CD4-positive, alpha-beta T cell treated with Interleukin-4 for 1 hour (primary cell): Measurements from ENCODE around the gene HIGD1C.
"Not testable (repeated sequence)": the region's sequence is repeated elsewhere in the genome, so short reads cannot be mapped to it uniquely, and the experiment has no call there.

Experiments used
- DNase-seq, 2 donors: peaks; one replicate each; pipeline ENCODE4 v3.0.0-alpha.2; 2020 to 2022

The HIGD1C gene

DNA sequence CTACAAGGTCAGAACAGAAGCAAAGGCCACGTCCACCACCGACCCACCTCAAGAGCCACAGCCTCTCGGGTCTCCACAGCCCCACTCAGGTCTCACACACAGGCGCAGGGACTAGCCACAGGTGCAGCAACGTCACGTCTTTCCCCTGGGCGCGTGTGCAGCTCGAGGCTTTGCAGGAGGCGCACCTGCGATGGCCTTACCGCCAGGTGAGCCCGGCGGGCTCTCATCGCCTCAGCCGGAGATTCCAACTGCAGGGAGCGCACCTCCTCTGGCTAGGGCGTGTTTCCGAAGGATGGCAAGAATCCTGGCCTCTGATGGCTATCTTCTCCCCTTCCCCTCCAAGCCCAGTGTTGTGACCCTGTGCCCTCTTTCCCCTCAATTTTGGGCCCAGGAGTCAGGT is at the start of gene HIGD1C:
HIGD1C (plus strand) TSS at position 35 of the 400 bp plus-strand sequence. CDS start 1,455 bp downstream, outside the sequence.
- DNase-seq: no peak

- not testable (repeated sequence) for DNase-seq
These were observed 43.9 kb upstream of the HIGD1C start for GRCh38 chr12:50908479-50908878.

DNA sequence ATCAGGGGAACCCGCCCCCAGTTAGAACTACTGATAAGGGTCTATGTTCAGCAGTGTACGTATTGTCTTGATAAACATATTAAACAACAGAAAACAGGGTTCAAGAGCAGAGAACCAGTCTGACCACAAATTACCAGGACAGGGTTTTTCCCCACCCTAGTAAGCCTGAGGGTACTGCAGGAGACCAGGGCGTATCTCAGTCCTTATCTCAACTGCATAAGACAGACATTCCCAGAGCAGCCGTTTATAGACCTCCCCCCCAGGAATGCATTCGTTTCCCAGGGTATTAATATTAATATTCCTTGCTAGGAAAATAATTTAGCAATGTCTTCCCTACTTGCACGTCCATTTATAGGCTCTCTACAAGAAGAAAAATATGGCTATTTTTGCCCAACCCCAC is 40.0 kb upstream of the HIGD1C start:
- DNase-seq: not testable (repeated sequence)

GRCh38 chr12:50913224-50913623 is 39.1 kb upstream of the HIGD1C start:
- DNase-seq: no peak

GRCh38 chr12:50914872-50915484 is 37.4 kb upstream of the HIGD1C start:
- no peak for DNase-seq

DNA sequence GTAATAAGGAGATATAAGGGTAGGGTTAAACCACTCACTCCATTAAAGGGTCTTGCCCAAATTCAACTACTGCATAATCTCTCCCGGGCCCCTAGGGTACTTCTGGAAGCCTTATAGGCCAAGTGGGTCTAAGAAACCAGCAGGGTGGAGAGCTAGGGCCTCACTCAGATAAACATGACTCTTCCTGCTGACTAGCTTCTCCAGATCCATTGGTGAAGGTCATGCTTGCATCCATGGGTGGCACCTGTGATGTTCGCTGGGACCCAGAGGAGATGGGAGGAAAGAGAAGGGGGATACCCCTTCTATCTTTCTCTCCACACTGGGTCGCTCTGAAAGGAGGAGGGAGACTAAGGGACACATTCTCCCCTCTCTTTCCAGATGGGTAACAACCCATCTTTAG is 36.1 kb upstream of the HIGD1C start:
- no peak for DNase-seq

- no peak for DNase-seq
These were observed 33.6 kb upstream of the HIGD1C start for GRCh38 chr12:50918584-50919316.

- no peak for DNase-seq
These were observed 29.5 kb upstream of the HIGD1C start for GRCh38 chr12:50922820-50923219.

GRCh38 chr12:50923361-50924130 is 28.8 kb upstream of the HIGD1C start:
- DNase-seq: no peak

DNA sequence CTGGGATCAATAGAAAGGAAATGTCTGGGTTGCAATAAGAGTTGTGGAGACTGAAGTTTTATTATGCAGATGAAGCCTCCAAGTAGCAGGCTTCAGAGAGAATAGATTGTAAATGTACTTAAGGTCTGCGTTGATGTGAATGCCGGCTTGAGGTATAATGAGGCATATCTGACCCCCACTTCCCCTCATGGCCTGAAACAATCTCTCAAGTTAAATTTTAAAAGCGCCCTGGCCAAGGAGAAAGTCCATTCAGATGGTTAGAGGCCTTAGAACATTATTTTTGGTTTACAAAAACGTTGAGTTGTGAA is 28.3 kb upstream of the HIGD1C start:
- DNase-seq: no peak

DNA sequence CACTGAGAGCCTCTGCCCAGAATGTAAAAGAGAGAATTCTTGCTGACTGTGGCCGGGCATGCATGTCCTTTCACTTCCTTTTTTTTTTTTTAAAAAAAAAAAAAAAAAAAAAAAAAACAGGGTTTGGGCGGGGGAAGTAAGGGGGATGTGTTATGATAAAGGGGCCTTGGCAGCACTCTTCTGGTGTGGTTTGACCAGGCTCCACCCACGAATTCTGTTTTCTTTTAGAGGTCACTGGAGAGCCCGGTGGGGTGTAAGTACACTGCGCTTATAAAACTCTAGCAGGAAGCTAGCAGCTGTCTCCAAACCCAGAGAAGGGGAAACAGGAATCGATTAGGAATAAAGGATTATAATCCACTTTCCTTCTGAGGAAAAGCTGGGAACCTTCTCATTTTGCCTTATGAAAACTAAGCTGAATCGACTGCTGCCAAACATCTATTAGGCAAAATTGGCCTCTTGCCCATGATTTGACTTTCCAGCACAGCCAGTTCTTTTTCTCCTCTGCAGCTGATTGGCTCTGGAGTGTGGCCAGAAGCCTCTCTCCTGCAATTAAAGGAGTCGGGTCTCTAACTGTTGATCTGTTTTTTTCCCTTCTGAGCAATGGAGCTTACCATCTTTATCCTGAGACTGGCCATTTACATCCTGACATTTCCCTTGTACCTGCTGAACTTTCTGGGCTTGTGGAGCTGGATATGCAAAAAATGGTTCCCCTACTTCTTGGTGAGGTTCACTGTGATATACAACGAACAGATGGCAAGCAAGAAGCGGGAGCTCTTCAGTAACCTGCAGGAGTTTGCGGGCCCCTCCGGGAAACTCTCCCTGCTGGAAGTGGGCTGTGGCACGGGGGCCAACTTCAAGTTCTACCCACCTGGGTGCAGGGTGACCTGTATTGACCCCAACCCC is 27.7 kb upstream of the HIGD1C start:
- peak; percentile 60 to 78 for DNase-seq

GRCh38 chr12:50925342-50925651 is 27.0 kb upstream of the HIGD1C start:
- no peak for DNase-seq

- DNase-seq: no peak
These were observed 26.4 kb upstream of the HIGD1C start for GRCh38 chr12:50925920-50926319.

DNA sequence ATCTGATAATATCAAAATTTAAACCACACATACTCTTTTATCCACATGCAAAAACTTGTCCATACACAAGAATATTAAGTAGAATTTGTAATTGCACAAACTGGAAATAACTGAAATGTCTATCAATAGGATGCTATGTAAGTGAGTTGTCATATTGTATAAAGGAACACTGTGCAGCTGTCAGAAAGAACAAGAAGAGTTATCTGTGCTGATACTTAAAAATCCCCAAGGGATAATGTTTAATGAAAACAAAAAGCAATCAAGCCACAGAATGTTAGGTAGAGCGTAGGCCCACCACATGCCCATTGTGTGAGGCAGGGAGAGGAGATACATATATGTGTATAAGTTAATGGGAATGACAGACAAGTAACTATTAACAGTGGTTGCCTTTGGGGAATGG is 25.9 kb upstream of the HIGD1C start:
- no peak for DNase-seq

- not testable (repeated sequence) for DNase-seq
These were observed 25.4 kb upstream of the HIGD1C start for GRCh38 chr12:50926932-50927331.

GRCh38 chr12:50927356-50927755 is 25.0 kb upstream of the HIGD1C start:
- no peak for DNase-seq

DNA sequence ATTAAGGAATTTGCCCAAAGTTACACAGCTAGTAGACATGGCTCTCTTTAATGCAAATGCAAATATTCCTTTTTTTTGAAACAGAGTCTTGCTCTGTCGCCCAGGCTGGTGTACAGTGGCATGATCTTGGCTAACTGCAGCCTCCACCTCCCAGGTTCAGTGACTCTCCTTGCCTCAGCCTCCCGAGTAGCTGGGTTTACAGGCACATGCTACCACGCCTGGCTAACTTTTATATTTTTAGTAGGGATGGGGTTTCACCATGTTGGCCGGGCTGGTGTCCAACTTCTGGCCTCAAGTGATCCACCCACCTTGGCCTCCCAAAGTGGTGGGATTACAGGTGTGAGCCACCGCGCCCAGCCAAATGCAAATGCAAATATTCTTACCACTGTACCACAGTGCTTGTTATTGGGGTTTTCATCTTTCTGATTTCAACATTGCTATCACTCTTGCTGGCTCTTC is 24.5 kb upstream of the HIGD1C start:
- DNase-seq: no peak

DNA sequence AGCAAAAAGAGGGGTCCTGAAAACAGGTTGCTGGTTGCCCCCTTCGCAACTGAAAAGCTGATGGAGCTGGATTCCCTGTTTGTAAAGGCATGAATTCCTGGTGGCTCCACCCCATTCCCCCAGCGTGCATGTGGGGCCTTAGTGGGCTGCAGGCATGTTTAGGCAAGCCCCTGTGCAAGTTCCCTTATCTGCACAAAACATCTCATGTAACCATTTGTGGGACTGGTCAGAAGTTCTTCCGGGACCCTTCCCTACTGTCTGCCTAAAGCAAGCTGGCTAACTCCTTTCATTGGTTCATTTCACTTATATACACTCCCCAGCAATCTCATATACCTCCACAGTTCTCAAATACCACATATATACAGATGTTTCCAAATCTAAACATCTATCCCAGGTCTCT is 24.0 kb upstream of the HIGD1C start:
- DNase-seq: no peak

DNA sequence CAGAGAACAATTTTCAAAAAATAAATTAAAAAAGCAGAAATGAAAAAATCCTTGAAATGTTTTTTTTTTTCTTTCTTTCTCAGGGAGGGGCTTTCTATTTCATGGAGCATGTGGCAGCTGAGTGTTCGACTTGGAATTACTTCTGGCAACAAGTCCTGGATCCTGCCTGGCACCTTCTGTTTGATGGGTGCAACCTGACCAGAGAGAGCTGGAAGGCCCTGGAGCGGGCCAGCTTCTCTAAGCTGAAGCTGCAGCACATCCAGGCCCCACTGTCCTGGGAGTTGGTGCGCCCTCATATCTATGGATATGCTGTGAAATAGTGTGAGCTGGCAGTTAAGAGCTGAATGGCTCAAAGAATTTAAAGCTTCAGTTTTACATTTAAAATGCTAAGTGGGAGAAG is 22.5 kb upstream of the HIGD1C start:
- no peak for DNase-seq

DNA sequence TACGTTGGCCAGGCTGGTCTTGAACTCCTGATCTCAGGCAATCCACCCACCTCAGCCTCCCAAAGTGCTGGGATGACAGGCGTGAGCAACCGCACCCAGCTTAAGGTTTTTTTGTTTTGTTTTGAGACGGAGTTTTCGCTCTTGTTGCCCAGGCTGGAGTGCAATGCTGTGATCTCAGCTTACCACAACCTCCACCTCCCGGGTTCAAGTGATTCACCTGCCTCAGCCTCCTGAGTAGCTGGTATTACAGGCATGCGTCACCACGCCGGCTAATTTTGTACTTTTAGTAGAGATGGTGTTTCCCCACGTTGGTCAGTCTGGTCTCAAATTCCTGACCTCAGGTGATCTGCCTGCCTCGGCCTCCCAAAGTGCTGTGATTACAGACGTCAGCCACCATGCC is 21.9 kb upstream of the HIGD1C start:
- not testable (repeated sequence) for DNase-seq

- no peak for DNase-seq
These were observed 19.5 kb upstream of the HIGD1C start for GRCh38 chr12:50932787-50933280.

GRCh38 chr12:50933459-50934124 is 18.8 kb upstream of the HIGD1C start:
- DNase-seq: no peak
